ENCODE data around the gene ADGRB2.

ADGRB2 gene

GRCh38 chr1:31782421-31783410, 18.6 kb upstream of the ADGRB2 start:
- no peak for DNase-seq

GRCh38 chr1:31781756-31782371, 17.7 kb upstream of the ADGRB2 start:
- DNase-seq, result no peak

GRCh38 chr1:31781138-31781755, 17.1 kb upstream of the ADGRB2 start:
- no peak for DNase-seq

DNA sequence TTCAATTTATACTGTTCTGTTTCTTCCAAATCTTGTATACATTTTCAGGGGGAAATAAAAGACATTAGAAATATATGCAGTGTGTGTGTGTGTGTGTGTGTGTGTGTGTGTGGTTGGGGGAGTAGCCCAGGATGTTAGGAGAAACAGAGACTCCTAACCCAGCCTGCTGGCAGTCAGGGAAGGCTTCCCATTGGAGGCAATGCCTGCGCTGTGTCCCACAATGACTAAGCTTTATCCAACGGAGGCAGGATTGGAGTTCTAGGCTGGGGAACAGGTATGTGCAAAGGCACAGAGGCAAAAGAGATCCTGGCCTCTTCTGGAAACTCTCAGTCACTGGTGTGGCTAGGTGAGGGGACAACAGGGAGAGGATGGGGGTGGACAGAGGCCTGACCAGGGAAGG, 16.5 kb upstream of the ADGRB2 start:
- DNase-seq, result no peak

- DNase-seq, result no peak
These were observed 15.5 kb upstream of the ADGRB2 start for GRCh38 chr1:31779687-31780086.

DNA sequence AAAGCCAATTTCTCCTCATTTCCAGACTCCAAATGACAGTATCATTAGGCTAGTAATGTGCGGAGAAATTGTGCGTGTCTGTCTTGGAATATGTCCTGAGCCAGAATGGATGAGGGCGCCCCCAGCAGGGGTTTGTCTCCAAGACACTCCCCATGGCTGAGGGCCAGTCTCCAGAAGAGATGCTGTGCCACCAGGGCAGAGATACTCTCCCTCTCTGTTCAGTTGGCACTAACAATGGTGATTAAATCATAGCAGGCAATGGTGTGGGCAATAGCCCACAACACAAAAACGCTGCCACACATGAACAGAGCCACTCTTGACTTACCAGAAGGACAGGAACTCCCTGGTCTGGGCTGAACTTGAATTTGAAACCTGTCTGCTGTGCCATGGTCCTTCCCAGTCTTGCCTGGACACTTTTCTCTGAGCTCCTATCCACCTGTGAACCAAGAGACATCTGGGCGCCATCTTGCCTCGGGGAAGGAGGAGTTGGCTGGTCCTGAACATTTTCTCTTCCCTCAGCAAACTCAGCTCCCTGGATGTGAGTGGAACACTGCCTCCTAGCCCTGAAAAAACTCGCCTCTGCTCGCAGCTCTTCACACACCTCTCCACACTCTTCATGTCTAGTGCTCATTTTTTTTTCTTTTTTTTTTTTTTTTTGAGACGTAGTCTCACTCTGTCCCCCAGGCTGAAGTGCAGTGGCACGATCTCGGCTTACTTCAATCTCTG, 14.8 kb upstream of the ADGRB2 start:
- no peak for DNase-seq

GRCh38 chr1:31776516-31776915, 12.4 kb upstream of the ADGRB2 start:
- DNase-seq, result no peak

DNA sequence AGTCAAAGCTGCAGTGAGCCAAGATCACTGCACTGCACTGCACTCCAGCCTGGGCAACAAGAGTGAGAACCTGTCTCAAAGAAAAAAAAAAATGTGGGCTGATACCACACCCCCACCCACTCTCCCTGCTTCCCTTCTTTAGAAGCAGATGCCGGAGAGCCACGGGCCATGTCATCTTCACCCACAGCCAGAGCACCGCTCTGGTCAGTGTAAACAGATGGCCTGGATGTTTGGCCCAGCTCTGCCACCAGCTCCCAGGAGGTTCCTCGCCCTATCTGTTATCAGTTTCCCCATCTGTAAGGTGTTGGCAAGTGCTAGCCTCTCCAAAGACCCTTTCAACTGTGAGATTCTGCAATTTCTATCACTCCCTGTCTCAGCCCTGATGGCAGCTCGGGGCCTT, 11.9 kb upstream of the ADGRB2 start:
- no peak for DNase-seq

GRCh38 chr1:31775210-31775999, 11.3 kb upstream of the ADGRB2 start:
- no peak for DNase-seq

GRCh38 chr1:31774495-31774894, 10.4 kb upstream of the ADGRB2 start:
- DNase-seq, result no peak

GRCh38 chr1:31773861-31774260, 9.7 kb upstream of the ADGRB2 start:
- DNase-seq, result no peak

GRCh38 chr1:31772669-31773248, 8.6 kb upstream of the ADGRB2 start:
- DNase-seq, result no peak

DNA sequence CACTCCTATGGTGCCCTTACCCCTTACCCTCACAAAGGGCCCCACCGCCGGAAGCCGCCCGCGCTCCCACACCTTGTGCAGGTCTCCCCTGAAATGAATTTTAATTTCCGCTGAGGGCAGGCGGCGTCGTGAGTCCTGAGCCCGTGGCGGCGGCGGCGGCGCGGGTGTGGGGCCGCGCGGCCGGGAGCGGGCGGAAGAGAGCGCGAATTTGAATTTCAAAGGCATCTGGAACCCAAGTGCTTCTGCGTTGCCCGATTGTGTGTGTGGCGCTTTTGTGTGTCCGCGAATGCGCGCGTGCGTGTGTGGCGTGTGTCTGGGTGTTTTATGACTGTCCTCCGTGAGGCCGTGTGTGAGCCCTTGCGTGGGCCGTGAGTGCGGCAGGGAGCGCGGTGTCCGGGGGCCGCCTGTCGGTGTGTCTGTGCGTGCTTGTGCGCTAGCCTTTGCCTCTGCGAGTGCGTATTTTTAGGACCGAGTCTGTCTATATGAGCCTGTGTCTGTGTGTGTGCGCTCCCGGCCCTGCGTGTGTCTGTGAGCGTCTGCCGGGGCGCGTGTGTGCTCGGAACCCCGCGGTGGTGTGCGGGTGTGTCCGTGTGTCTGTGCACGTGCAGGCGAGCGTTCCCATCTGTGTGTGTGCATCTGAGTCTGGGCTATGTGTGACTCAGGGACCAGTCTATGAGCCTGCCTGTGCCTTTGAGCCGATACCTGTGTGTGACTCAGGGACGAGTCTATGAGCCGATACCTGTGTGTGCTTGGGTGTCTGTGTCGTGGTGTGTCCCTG, 7.9 kb upstream of the ADGRB2 start:
- no peak for DNase-seq

- DNase-seq, result peak; percentile 48
These were observed 5.7 kb upstream of the ADGRB2 start for GRCh38 chr1:31769720-31770390.

GRCh38 chr1:31768939-31769704, 5.0 kb upstream of the ADGRB2 start:
- no peak for DNase-seq

DNA sequence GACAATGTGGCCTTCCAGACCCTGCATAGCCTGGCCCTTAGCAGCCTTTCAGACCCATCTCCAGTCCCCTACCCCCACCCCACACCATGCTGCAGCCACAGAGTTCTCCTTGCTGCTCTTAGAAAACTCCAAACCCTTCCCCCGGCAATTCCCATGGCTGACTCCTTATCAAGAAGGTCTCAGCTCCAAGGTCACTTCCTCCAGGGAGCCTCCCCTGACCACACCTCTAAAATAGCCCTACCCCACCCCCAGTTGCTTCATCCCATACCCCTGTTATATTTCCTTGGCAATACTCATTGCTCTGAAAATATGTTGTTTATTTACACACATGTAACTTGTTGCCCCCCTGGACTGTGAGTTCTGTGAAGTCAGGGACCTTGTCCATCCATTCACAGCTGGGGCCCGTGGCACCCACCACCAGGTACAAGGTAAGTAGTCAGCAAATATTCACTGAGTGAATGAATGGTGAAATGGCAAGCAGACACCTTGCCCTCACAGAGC, 4.3 kb upstream of the ADGRB2 start:
- no peak for DNase-seq

- no peak for DNase-seq
These were observed 3.1 kb upstream of the ADGRB2 start for GRCh38 chr1:31767225-31767624.

- no peak for DNase-seq
These were observed 1.4 kb upstream of the ADGRB2 start for GRCh38 chr1:31765516-31765915.

DNA sequence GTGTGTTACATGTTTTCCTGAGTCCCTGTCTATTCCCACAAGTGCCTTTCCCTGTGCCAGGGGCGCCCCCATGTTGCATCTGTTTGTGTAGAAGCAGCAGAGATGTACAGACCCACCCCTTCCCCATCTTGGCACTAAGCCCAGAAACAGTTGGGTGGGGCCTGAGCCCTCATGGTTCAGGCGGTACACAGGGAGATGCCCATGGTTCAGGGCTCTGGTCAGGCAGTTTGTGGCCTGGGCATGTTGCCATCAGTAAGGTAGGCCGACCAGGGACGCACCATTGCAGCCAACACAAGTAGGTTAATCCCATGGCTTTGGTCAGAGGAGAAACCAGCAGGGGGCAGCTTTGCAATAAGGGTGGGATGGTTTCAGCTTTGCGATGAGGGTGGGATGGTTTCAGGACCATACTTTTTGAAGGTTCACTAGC, 914 bp upstream of the ADGRB2 start:
- DNase-seq, result peak; percentile 48
